SU-DHL-6 (cell line): ENCODE results near the gene NDUFS6.
A peak's percentile ranks its signal among the peaks of the same experiment; 100 is the strongest.

ENCODE experiments used
- H2AFZ ChIP-seq: fragments of 200-600 bp; sonication (generic); 2 replicates; pipeline ENCODE4 v1.6.1; 2014; ENCODE audit warnings: low read depth, mild to moderate bottlenecking, moderate library complexity, mixed read lengths, antibody characterized with exemption, low read length; ENCODE audit not compliant: severe bottlenecking
- H3F3A ChIP-seq: fragments of 200-600 bp; shearing (Covaris generic); 2 replicates; pipeline ENCODE4 v1.6.0; 2016; ENCODE audit warnings: antibody characterized with exemption, mild to moderate bottlenecking; ENCODE audit not compliant: insufficient read depth
- H3K27ac ChIP-seq: fragments of 200-600 bp; sonication (generic); 2 replicates; pipeline ENCODE4 v1.5.1; 2016; ENCODE audit warnings: low read depth, mild to moderate bottlenecking, low read length, moderate library complexity, mixed read lengths
- H3K27me3 ChIP-seq: fragments of 200-600 bp; sonication (generic), shearing (Covaris generic); 2 replicates; pipeline ENCODE4 v1.6.0; 2014; ENCODE audit warnings: mild to moderate bottlenecking, low read length
- H3K36me3 ChIP-seq: fragments of 200-600 bp; sonication (generic); 2 replicates; pipeline ENCODE4 v1.6.1; 2014; ENCODE audit warnings: mild to moderate bottlenecking, low read length, mixed read lengths
- H3K4me2 ChIP-seq: fragments of 300-600, 200-600 bp; shearing (Covaris generic), sonication (generic); 2 replicates; pipeline ENCODE4 v1.6.0; 2014; ENCODE audit warnings: low read length, low read depth, mild to moderate bottlenecking; ENCODE audit not compliant: poor library complexity, severe bottlenecking
- H3K4me3 ChIP-seq: fragments of 200-600 bp; sonication (generic); 2 replicates; pipeline ENCODE4 v1.5.1; 2014; ENCODE audit warnings: antibody characterized with exemption, low read length, mild to moderate bottlenecking, mixed read lengths; ENCODE audit not compliant: insufficient read depth, poor library complexity, severe bottlenecking
- H3K79me2 ChIP-seq: fragments of 200-600 bp; sonication (generic); 2 replicates; pipeline ENCODE4 v1.6.1; 2014; ENCODE audit warnings: mild to moderate bottlenecking, low read length, moderate library complexity; ENCODE audit not compliant: insufficient read depth
- H3K9ac ChIP-seq: fragments of 200-600 bp; sonication (generic); 2 replicates; pipeline ENCODE4 v1.7.0; 2014; ENCODE audit warnings: mild to moderate bottlenecking, low read length
- H3K9me2 ChIP-seq: fragments of 200-600 bp; sonication (generic); replicated peaks from 2 replicates; pipeline ENCODE4 v1.6.1; 2014; ENCODE audit warnings: low read length; ENCODE audit not compliant: insufficient read depth
- H3K9me3 ChIP-seq: fragments of 200-600 bp; sonication (generic); 2 replicates; pipeline ENCODE4 v1.6.1; 2014; ENCODE audit warnings: low read length, mixed read lengths; ENCODE audit not compliant: insufficient read depth
- H4K20me1 ChIP-seq: fragments of 200-600 bp; sonication (generic); 2 replicates; pipeline ENCODE4 v1.6.1; 2014; ENCODE audit warnings: low read depth, mild to moderate bottlenecking, antibody characterized with exemption, low read length, moderate library complexity, mixed read lengths
- EZH2phosphoT487 ChIP-seq: fragments of 200-600 bp; sonication (generic), shearing (Covaris generic); conservative IDR thresholded peaks from 2 replicates; pipeline ENCODE4 v1.6.1; 2018; ENCODE audit warnings: mild to moderate bottlenecking, antibody characterized with exemption, low read length, moderate library complexity, mixed read lengths
- TF ChIP-seq, protein P1 (sequence below): fragments of 200-600 bp; sonication (generic); IDR thresholded peaks from one replicate; pipeline ENCODE4 v1.5.1; 2017; ENCODE audit warnings: antibody characterized with exemption, mild to moderate bottlenecking, low read length, moderate library complexity; ENCODE audit not compliant: insufficient read depth, poor library complexity, severe bottlenecking

The NDUFS6 gene

DNA sequence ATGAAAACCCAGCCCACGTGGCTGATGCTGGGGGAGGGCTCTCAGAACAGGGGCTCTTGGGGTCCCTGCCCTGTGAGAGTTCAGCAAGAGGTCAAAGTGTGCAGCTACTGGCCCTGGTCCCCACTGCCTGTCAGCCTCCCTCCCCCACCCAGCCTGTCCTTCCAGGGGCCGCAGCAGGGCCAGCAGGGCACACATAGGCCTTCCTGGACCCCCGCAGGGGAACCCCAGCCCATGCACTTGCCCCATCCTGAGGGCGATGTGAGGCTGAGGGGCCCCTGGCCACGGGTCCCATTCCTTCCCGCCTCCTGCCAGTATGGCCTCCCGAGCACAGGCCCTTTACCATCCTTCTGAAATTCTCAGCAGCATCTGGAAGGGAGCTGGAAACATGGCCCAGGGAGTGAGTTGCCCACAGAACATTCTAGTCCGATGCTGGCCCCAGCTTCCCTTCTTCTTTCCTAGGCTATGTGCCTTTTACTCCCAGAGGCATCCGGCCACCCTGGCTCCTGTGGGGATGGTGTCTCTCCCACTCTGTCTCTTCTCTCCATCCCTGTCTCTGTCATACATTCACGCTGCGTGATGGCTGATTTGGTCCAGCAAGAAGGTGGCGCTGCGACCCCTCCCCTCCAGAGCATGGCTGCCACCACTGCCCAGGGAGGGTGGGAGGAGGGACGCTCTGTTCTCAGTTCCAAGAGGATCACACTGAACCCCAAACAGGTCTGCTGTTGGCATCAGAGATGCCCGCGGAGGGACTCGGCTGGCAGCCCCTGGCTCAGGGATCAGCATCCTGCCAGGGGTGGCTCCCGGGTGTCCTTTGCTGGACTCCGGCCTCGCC, 21.2 kb upstream of the NDUFS6 start:
- H3K9me2 ChIP-seq: no peaks in the 10 kb centered on the region
- TF ChIP-seq, protein P1, sequence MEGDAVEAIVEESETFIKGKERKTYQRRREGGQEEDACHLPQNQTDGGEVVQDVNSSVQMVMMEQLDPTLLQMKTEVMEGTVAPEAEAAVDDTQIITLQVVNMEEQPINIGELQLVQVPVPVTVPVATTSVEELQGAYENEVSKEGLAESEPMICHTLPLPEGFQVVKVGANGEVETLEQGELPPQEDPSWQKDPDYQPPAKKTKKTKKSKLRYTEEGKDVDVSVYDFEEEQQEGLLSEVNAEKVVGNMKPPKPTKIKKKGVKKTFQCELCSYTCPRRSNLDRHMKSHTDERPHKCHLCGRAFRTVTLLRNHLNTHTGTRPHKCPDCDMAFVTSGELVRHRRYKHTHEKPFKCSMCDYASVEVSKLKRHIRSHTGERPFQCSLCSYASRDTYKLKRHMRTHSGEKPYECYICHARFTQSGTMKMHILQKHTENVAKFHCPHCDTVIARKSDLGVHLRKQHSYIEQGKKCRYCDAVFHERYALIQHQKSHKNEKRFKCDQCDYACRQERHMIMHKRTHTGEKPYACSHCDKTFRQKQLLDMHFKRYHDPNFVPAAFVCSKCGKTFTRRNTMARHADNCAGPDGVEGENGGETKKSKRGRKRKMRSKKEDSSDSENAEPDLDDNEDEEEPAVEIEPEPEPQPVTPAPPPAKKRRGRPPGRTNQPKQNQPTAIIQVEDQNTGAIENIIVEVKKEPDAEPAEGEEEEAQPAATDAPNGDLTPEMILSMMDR: no peak
- TF ChIP-seq EZH2phosphoT487: no peak
- no peak overlapping the region for H3K4me2 ChIP-seq
- no peaks in the 10 kb centered on the region for H3K79me2 ChIP-seq
- H3K36me3 ChIP-seq: no peaks in the 10 kb centered on the region
- no peak overlapping the region for H3K9ac ChIP-seq
- H2AFZ ChIP-seq: no peak overlapping the region
- no peaks in the 10 kb centered on the region for H3K9me3 ChIP-seq
- H3F3A ChIP-seq: peaks cover 24% of the 10 kb centered on the region
- no peak overlapping the region for H3K27ac ChIP-seq
- H3K27me3 ChIP-seq: no peaks in the 10 kb centered on the region
- H4K20me1 ChIP-seq: no peaks in the 10 kb centered on the region
- H3K4me3 ChIP-seq: no peak overlapping the region

DNA sequence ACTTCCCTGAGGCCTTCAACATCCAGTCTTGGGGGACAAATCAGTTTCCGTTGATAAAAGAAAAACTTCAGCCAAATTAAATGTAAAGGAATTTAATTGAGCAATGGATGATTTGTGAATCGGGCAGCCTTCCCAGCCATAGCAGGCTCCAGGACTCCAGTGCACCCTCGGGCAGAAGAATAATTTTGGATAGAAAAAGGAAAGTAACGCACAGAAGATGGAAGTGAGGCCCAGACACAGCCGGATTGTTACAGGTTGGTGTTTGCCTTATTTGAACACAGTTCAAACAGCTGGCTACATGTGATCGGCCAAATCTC, 20.6 kb upstream of the NDUFS6 start:
- Histone ChIP-seq H3K36me3 (no peaks in the 10 kb centered on the region), H3K9me3 (no peaks in the 10 kb centered on the region), H3K79me2 (no peaks in the 10 kb centered on the region), H3K4me2 (no peak overlapping the region), H3K9ac (no peak overlapping the region), H3K27me3 (no peaks in the 10 kb centered on the region), H3K9me2 (no peaks in the 10 kb centered on the region), H4K20me1 (no peaks in the 10 kb centered on the region), H3K27ac (no peak overlapping the region), H2AFZ (no peak overlapping the region), H3K4me3 (no peak overlapping the region), H3F3A (peaks cover 24% of the 10 kb centered on the region)
- TF ChIP-seq, protein P1: no peak
- no peak for TF ChIP-seq EZH2phosphoT487

DNA sequence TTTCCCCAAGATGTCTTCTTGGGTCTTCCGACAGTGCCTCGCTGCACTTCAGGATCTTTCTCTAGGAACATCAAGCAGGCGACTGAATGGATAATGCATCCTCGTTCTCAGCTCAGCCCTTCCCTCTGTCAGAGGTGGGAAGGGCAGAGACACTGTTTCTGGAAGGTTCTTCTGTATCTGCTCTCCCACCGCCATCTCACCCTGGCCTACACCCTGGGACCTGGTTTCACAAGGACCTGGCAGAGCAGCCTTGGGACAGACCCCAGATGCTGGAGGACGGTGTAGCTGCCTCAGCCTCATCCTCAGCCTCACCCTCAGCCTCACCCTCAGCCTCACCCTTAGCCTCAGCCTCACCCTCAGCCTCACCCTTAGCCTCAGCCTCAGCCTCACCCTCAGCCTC, 20.1 kb upstream of the NDUFS6 start:
- H3K79me2 ChIP-seq: no peaks in the 10 kb centered on the region
- H3K27me3 ChIP-seq: no peaks in the 10 kb centered on the region
- no peaks in the 10 kb centered on the region for H3K9me3 ChIP-seq
- no peak overlapping the region for H3K9ac ChIP-seq
- H3K9me2 ChIP-seq: no peaks in the 10 kb centered on the region
- H3F3A ChIP-seq: peaks cover 24% of the 10 kb centered on the region
- TF ChIP-seq EZH2phosphoT487: no peak
- TF ChIP-seq, protein P1: no peak
- H3K27ac ChIP-seq: peak overlapping the region; percentile 95; the same call in 1 of the 2 replicates
- no peak overlapping the region for H2AFZ ChIP-seq
- no peak overlapping the region for H3K4me2 ChIP-seq
- no peak overlapping the region for H3K4me3 ChIP-seq
- H4K20me1 ChIP-seq: no peaks in the 10 kb centered on the region
- H3K36me3 ChIP-seq: no peaks in the 10 kb centered on the region
